Right lobe of liver (tissue), 4 donors: ENCODE data around the gene CYP2W1.
A peak's percentile ranks its signal among the peaks of the same experiment; 100 is the strongest.

Experiments
- POLR2A ChIP-seq: fragments of 450-650 bp; IDR thresholded peaks from one replicate; pipeline ENCODE4 v1.6.1; 2017; ENCODE audit warnings: antibody characterized with exemption, mild to moderate bottlenecking
- TF ChIP-seq, protein P1 (sequence below), 4 donors: fragments of 200-600 bp in 3 of 4; fragments of 450-650 bp in 1 of 4; IDR thresholded peaks; one replicate each; pipeline versions ENCODE4 v1.5.1 to v1.8.0; 2016 to 2022; ENCODE audit warnings: antibody characterized with exemption in 4 of 4, mild to moderate bottlenecking in 2 of 4
- donor health status: DM: no; HTN: no; CAD: no.
- donor health status: DM: no; HTN: no; CAD: no.
- donor health status: DM: no; HTN: yes; CAD: no.

DNA sequence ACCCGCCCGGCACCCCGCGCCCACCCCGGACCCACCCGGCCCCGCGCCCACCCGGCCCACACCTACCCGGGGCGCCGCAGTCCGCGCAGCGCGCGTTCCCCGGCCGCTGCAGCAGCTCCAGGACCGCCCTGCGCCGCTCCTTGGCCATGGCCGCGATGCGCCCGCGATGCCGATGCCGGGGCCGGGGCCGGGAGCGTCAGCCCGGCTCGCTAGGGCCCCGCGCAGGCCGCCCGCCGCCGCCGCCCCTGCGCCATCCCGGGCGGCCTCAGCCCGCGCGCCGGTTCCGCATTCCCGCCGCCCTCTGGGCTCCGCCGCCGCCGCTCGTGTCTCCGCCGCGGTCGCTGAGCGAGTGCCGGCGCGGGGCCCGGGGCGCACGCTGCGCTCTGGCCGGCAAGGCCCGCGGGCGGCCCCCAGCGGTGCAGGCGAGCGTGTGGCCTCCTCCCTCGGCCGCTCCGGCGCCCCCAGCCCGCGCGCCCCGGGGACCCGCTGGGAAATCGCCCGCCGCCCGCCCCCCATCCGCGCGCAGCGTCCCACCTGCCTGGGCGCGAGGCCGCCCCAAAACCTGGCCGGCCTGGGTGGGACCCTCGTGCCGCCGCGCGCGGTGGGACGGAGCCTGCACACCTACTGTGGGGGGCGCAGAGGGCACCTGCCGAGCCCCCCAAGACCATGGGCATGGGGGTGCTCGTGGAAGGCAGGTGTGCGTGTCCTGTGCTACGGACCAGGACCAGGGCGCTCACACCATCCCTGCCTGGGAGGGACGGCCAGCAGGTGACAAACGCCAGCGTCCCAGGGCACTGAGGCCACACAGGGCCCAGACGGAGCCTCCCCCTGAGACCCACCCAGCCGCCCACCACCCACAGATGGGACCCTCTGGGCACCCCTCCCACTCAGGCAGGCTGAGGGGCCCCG lies 28.4 kb upstream of the CYP2W1 start, which contains the start of gene ADAP1:
- TF ChIP-seq, protein P1, sequence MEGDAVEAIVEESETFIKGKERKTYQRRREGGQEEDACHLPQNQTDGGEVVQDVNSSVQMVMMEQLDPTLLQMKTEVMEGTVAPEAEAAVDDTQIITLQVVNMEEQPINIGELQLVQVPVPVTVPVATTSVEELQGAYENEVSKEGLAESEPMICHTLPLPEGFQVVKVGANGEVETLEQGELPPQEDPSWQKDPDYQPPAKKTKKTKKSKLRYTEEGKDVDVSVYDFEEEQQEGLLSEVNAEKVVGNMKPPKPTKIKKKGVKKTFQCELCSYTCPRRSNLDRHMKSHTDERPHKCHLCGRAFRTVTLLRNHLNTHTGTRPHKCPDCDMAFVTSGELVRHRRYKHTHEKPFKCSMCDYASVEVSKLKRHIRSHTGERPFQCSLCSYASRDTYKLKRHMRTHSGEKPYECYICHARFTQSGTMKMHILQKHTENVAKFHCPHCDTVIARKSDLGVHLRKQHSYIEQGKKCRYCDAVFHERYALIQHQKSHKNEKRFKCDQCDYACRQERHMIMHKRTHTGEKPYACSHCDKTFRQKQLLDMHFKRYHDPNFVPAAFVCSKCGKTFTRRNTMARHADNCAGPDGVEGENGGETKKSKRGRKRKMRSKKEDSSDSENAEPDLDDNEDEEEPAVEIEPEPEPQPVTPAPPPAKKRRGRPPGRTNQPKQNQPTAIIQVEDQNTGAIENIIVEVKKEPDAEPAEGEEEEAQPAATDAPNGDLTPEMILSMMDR (IDR thresholded peaks at IDR 0.05): peak in 2 of 4 donors; percentile 30 to 31
- TF ChIP-seq POLR2A: no peak
